Kidney capillary endothelial cell (primary cell): ENCODE measurements around the gene ANTXR2.
A peak's percentile ranks its signal among the peaks of the same experiment; 100 is the strongest.

Experiments used
- DNase-seq: peaks from one replicate; pipeline ENCODE4 v3.0.0-alpha.2; 2018; ENCODE audit warnings: low spot score

Gene ANTXR2

DNA sequence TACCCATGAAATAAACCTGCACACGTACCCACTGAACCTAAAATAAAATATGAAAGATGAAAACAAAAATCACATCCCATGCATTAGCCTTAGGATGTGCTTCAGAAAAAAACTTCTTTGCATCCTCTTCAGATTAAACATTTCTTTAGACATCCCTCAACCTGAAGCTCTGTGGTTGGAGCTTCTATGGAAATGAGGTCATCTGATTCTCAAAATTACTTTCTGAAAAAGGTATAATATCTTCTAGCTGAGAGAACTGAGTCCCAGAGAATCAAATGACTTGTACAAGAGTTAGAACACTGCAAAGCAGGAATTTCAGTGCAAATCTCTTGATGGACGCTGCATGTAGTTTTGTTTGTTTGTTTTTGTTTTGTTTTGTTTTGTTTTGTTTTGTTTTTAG lies 19.1 kb upstream of the ANTXR2 start:
- no peak for DNase-seq

DNA sequence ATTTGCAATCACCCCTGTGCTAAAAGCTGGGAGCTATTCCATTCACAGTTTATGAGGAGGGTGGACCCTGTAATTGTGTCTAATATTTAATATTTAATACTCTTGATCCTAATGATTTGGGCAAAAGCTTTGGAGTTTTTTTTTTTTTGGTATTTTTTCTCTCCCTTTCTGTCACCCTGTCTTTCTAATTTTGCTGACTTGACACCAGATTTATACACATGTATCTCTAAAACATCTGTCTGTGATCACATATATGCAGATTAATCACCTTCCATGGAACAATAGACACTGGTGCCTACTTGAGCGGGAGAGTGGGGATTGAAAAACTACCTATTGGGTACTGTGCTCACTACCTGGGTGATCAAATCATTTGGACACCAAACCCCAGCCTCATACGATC lies 18.7 kb upstream of the ANTXR2 start:
- no peak for DNase-seq

DNA sequence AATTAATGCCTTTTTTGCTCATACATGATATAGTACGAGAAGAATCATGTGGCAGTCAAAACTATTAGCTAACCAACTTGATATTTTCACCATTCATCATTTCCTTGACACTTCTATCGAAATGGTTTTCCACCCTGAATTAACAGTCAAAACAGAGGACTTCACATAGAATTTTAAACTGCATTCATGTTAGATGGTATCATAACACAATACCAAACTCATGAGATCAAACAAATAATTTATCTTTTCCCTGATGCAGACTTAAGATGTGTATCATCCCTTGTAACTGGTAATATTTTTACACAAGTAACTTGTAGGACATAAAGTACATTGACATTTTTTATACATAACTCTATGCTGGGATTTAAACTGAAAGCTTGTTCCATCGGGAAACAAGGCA lies 18.2 kb upstream of the ANTXR2 start:
- DNase-seq: no peak

DNA sequence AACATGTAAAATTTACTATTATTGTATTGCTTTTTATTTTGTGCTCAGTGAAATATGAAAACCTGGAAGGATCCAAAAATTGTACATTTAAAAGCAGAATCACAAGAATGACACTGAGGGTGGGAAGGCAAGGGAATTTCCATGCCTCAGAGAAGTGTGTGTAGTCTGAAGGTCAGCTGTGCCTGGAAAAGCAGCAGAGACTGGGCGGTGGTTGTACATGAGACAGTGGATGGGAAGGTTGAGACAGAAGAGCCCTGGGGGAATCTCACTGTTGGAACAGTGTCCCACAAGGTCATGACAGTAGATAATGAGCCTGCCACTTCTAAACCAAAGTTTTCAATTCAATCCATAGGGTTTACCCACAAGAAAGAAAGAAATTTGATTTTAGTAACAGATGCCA lies 17.1 kb upstream of the ANTXR2 start:
- DNase-seq: no peak

DNA sequence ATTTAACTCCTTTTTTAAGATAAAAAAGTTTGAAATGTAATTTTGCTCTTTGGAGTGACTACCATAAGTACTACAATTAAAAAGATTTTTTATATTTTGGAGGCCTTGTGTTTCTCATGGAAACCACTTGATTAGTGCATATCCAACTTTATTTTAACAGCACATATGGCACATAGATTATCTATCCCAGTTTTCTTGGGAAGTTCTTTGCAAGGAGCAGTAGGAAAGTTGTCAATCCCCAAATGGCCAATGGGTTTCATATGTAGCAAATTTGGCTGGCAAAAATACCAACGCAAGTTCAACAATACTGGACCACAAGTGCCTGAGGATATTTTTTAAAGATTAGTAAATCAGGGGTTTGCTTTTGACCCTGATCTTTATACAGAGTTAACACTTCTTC lies 15.4 kb upstream of the ANTXR2 start:
- no peak for DNase-seq

DNA sequence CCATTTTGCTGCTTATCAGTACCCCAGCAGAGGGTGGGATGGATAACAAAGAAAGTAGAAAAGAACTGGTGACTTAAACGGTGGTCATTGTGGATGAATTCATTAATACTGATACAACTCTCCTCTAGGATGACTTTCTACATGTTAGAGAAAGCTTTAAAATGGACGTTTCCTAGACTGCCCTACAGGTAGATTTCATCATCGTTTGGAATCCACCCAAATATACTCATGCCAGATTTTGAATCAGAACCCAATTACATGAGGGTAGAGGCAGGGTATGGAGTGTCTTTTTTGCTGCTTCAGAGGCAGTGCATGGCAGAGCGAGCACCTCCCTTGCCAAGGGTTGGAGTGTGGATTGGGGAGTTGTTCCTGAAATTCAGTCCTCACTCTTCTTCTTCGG lies 13.3 kb upstream of the ANTXR2 start:
- no peak for DNase-seq

DNA sequence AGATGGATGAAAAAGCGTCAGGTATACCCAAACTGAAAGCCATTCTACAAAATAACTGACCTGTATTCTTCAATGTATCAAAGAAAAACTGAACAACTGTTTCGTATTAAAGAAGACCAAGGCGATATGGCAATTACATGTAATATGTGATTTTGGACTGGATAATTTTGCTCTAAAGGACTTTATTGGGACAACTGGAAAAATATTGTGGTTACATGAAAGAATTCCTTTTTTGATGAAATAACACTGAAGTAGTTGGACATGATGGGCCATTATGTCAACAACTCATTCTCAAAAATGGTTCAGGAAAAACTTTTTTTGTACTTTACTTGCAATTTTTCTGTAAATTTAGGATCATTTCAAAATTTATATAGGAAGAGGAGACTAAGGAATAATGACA lies 12.1 kb upstream of the ANTXR2 start:
- no peak for DNase-seq

DNA sequence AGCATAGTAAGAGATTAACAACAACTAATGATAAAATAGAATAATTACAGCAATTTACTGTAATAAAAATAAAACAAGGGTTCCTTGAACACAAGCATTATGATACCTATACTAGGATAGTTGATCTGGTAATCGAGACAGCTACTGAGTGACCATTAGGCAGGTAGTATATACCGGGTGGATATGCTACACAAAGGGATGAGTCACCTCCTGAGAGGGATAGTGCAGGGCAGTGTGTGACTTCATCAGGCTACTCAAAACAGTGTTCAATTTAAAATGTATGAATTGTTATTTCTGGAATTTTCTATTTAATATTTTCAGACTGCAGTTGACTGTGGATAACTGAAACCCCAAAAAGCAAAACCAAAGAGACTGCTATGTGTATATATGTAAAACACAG lies 9.7 kb upstream of the ANTXR2 start:
- no peak for DNase-seq

DNA sequence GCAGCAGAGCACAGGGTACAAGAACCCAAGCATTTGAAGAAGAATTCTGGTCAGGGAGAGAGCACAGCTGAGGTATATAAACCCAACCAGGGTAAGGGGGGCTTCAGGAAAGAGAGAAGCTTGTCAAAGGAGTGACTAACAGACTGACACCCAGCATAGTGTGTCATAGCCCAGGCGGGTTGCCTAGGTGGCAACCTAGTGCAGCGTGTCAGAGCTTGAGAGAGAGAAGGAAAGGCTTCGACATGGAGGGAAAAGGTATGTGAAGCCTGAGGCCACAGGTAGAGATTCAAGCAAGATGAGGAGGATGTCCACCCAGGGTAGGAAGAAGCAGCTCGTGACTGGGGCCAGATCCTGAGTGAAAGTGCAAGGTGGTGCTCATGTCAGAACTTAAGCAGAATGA lies 8.5 kb upstream of the ANTXR2 start:
- no peak for DNase-seq

DNA sequence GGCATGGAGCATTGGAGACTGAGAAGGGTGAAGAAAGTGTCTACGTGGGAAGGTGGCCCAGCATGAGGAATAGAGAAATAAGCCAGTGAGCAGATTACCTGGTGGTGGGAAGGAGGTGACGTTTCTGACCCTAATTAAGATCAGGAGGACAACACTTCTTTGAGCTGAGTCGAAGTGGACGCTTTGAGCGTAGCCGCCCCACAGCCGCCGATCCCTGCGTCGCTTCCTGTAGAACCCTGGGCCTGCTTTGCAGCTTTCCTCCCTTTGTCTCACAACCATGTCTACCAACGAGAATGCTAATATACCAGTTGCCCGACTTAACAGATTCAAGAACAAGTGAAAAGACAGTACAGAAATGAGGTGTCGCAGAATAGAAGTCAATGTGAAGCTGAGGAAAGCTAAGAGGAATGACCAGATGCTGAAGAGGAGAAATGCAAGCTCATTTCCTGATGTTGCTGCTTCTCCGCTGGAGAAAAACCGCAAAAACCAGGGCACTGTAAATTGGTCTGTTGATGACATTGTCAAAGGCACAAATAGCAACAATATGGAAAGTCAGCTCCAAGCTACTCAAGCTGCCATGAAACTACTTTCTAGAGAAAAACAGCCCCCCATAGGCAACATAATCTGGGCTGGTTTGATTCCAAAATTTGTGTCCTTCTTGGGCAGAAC lies 6.4 kb upstream of the ANTXR2 start:
- DNase-seq: no peak

DNA sequence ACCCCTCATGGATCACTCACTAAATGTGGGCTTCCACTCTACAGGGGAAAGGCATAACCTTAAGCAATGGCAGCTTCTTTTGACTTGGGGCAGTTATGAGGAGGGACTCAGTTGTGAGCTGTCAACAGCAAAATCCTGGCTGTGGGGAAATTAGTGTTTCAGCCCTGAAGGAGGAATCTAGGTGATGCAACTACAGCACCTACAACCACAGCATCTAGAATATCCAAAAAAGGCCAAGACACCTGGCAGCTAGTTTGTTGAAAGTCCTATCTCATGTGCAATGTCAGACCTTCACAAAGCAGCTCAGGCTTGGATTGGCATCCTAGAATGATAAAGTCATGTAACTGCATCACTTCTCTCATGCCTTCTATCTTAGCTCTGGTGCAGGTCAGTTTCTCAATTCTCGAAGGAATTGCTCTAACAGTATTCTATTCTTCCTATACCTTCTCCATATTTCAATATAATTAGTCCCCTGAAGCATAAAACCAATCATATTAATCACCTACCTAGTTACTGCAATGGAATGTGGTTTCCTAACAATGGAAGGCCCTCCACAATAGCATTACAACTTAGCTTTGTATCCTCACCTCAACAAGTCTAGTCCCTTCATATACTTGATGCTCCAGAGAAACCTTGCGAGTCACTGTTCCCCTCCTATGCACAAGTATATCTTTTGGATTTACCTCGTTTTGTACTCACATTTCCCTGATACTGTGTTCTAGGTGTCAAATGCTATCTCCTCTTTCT lies 5.5 kb upstream of the ANTXR2 start:
- no peak for DNase-seq

DNA sequence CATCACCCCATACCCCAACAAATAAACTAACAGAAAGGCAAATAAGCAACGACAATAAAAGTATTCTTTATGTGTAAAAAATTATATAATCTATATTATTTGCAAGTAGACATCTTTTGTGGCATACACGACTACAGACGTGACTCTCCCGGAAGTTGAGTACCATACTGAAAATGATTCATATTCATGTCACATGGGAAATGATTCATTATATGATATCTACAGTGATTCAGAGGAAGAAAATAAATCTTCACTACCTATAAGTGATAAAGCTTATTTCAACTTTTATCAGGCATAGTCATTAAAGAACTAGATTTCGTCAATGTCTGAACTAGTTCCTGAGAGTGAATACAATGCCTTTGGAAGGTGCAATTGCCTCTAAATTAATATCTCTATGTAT lies 4.6 kb upstream of the ANTXR2 start:
- DNase-seq: peak; percentile 77

DNA sequence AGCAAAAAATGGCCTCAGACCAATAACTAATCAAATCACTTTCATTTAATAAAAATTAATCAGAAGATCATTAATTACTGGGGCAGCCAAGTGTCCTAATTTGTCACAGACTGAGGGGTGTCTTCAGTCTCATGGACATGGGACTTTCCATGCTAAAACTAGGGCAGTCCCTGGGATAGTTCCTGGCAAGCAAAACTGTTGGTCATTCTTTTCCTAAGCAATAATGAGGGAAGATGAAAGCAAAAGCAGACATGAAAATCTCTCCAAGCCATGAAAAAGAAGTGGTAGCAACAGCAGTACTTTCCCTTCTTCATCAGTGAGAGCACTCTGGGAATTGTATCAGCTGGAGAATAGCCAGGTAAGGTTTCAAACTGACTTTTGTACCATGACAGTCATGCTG lies 3.7 kb upstream of the ANTXR2 start:
- no peak for DNase-seq

DNA sequence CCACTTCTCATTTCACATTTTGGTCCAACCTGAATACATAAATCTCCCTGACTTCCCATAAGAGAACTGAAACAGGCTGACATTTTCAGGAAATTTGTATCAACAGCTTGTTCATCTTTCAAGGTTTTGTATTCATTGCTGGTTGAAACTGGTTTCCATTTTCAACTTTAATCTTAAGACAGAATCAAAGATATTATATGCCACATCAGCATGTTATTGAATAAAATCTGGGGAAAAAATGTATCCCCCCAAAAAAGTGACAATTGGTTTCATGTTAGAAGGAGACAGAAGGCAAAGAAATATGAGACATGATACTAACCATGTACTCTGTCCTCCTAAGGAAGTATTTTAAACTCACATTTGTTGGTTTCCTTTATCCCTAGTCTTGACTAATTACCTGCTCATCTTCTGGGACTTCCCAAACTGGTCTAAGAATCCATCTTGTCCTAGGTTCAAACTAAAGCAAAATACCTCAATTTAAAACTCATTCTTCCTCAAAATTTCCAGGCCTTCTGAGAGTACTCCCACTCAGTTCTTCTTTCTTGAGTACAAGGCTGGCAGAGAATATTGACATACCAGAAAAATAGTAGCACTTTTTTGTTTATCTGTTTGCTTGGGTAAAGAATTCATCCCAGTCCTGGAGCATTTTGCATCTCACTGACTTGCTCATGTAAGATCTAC lies 3.1 kb upstream of the ANTXR2 start:
- no peak for DNase-seq

DNA sequence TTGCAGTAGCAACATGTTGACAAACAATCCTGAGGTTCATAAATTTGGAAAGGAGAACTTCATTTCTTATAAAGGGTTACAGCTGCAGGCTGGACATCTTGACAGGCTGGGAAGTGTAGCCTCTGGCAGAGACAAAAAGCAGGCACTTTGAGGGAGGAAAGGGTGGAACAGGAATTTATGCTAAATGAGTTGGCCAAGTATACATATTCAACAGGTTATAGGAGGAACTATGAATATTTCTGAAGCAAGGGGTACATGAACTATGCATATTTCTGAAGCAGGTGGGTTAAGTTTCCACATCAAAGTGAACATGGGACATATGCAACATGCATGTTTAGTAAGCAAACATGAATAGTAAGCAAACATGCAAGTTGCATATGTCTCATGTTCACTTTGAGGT lies 1.6 kb upstream of the ANTXR2 start:
- no peak for DNase-seq

DNA sequence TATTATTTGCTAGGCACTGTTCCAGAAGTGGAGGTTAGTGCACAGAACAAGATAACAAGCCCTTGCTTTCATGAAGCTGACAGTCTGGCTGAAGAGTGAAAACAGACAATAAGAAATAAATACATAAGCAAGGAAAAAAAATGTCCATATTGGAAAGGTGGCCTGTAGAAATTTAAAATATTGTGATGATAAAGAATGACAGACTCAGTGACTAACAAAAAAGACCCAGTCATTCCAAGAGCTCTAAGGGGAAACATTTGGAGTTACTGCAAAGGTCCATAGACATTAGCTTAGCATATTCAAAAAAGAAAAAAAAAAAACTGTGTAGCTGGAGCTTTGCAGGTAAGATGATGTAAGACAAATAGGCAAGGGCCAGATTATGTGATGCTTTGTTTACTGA lies 1.0 kb upstream of the ANTXR2 start:
- no peak for DNase-seq

DNA sequence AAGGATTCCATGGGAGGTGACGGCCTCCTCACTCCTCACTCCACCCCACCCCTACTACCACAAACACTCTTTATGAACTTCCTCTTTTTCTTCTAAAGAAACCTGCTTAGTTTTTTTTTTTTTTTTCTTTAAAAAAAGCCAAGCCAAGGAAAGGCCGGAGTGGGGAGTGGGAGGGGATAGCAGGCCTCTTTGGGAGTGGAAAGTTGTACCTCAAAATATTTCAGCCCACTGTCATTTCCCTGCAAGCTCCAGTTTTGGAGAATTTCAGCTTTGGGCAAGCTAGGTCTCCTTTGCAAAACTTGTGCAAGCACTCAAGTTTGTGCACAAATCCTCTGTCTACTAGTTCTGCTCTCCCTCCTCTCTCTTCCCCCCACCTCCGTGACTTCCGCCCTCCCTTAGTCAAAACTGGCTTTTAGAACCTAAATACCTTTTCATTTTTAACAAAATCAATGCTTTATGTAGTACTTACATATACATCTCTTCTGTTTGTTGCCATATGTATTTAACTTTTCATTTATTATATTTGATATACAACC lies 512 bp upstream of the ANTXR2 start:
- no peak for DNase-seq

DNA sequence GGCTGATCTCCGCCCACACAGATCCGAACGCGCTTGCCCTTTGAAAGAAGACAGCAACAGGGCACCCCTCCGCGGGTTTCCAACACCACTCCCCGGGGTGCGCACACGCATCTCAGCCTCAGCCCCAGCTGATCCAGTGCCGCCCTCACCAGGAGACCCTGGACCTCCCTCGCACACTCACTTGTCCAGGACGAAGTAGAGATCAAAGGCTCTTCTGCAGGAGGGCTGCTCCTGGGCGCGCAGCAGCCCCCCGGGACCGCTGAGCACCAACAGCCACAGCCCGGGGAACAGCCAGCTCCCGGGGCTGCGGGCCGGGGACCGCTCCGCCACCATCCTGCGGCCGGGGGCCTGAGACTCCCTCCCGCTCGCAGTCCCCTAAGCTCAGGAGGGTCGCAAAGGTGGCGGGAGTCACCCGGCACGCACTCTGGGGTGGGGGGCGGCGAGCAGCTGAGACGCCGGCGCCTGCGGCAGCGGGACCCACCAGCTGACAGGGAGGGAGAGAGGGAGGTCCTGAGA lies 743 bp downstream of the ANTXR2 start:
- no peak for DNase-seq

DNA sequence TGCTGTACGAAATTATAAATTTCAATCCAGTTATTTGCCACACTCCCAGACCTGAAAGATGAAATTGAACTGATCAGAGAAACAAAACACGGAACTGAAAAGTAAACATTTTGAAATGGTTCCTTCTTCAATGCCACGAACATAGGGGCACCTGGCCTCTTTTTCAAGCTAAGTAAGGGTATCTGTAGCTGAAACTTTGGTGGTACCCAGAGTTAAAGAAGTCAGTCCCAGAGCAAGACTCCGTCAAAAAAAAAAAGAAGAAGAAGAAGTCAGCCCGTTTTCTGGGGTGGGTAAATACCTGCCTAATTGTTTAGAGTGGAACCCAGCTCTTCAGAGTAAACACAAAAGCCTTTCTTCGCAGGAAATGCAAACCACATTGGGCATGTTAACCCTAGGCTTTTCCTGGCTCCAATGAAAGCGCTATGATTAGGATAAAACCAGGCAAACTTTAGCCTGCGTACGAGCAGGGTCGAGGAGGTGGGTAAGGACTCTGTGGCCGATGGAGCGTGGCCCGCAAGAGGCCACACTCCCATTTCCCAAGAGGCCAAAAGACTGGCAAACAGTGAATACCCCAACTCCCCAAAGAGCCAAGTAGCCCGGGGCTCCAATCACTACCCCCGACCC lies 1.3 kb downstream of the ANTXR2 start:
- DNase-seq: peak; percentile 29

DNA sequence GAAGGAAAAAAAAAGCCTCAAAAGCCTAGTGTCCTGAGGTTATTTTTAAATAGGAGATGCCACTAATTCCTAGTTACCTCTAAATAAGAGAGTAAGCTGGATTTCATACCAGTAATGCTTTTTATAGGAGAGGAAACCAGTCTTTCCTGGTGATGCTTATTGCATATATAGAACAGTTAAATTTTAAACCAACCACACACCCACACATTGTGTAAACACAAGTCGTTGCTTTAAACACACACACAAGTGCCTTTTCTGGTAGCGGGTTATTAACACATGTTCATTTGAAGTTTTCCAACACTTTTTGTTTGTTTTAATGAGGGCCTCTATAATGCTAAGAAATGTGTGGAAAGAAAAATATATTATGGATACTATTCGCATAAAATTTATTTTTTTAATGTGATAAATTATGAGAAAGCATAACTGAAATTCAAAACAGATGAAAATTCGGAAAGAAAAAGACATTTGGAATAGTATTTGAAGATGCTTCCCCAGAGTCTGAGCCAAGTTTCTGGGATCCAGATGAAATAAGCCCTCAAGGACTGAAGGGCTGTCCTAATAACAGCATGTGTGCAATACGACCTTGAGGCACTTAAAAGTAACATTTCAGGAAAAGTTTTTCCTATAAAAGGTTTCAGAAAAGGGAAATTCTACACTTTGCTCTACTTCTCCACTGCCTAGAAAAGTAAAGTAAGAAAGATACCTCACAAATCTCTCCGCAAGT lies 2.0 kb downstream of the ANTXR2 start:
- peak; percentile 12 for DNase-seq

DNA sequence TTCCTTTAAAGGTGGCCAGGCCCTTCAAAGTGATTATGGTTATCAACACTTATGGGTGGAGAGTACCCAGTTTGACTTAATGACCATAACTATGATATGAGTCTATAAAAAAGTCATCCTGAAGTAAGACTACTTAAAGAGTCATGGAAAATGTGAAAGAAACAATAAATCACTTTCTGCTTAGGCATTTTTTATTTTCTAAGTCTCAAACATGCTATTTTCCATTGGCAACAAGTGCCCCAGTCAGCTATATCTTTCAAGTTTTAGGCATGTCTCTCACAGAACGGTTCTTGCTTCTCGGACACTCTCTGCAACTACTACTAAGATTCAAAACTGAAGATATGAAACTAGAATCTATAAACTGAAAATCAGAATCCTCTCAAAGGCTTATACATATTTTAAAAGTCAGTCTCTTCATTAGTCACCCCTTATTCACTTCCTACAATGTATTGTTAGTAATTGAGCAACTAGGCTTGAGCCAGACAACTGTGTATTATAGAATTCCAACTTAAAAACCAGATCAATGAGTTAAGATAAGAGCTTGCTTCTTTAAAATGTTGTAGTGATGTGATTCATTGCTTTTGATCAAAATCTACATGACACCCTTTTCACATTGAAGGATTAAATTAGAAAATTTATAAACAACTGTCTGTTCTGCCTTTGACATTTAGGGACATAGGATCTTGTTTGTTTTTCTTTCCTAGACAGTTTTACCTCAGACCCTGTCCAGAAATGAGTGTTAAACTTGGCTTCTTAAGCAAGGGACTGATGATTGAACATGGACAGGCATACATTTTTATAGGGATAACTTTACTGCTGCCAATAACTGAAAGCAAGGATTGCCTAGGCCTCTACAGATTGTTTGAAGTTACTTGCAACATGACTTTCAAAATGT lies 2.9 kb downstream of the ANTXR2 start:
- DNase-seq: peak; percentile 60
